Ascending aorta (tissue), 2 donors: ENCODE results near the gene STX1A. TPM values are rescaled to one million over a fixed set of nuclear protein-coding genes. Genes with fewer than 3 reads are reported as not detected.

Source experiments
- DNase-seq, 2 donors: peaks; one replicate each; pipeline ENCODE4 v3.0.0-alpha.2; 2019; ENCODE audit warnings: low spot score in 2 of 2
- H3K27ac ChIP-seq, 2 donors: fragments of 200-600 bp; sonication (generic); one replicate each; pipeline ENCODE4 v1.5.1; 2016 to 2017; ENCODE audit warnings: mild to moderate bottlenecking in 1 of 2
- H3K27me3 ChIP-seq: fragments of 200-600 bp; sonication (generic); one replicate; pipeline ENCODE4 v1.5.1; 2017
- H3K36me3 ChIP-seq, 2 donors: fragments of 200-600 bp; sonication (generic); one replicate each; pipeline ENCODE4 v1.5.1; 2016
- H3K4me1 ChIP-seq, 2 donors: fragments of 200-600 bp; sonication (generic); one replicate each; pipeline ENCODE4 v1.5.1; 2016 to 2017; ENCODE audit warnings: mild to moderate bottlenecking in 1 of 2
- H3K4me3 ChIP-seq, 2 donors: fragments of 200-600 bp; sonication (generic); one replicate each; pipeline ENCODE4 v1.5.1; 2016 to 2017; ENCODE audit warnings: mild to moderate bottlenecking in 1 of 2
- H3K9me3 ChIP-seq, 2 donors: fragments of 200-600 bp; sonication (generic); one replicate each; pipeline ENCODE4 v1.5.1; 2016
- intact Hi-C: fragments of 100-400 bp; cut with DNase I; formaldehyde crosslinking; loops from one replicate; pipeline ENCODE4 v1.15.1; 2023
- total RNA-seq: library from RNA; depleted of rRNA; stranded (reverse); fragments of >200 nt; gene quantifications from one replicate; pipeline ENCODE4 v1.1.0, GENCODE V29; 2016
- TF ChIP-seq, protein P1 (sequence below), 3 experiments: fragments of 200-600 bp in 2 of 3; fragments of 450-650 bp in 1 of 3; sonication (generic) in 2 of 3; IDR thresholded peaks; one replicate each; pipeline ENCODE4 v1.5.1; 2016 to 2019; ENCODE audit warnings: antibody characterized with exemption in 3 of 3, mild to moderate bottlenecking in 1 of 3, moderate library complexity in 1 of 3

STX1A gene
- total RNA-seq, 1 donor from 2014 or later: 13.1 TPM

- intact Hi-C loops: no loop called here
- Histone ChIP-seq H3K4me3 (no peak overlapping the region), H3K27me3 (no peaks in the 10 kb centered on the region), H3K4me1 (peaks cover 0 to 6% of the 10 kb centered on the region in 2 donors), H3K27ac (no peak overlapping the region), H3K9me3 (no peaks in the 10 kb centered on the region), H3K36me3 (peaks cover 42 to 64% of the 10 kb centered on the region in 2 donors)
- DNase-seq: no peak
- TF ChIP-seq, protein P1, sequence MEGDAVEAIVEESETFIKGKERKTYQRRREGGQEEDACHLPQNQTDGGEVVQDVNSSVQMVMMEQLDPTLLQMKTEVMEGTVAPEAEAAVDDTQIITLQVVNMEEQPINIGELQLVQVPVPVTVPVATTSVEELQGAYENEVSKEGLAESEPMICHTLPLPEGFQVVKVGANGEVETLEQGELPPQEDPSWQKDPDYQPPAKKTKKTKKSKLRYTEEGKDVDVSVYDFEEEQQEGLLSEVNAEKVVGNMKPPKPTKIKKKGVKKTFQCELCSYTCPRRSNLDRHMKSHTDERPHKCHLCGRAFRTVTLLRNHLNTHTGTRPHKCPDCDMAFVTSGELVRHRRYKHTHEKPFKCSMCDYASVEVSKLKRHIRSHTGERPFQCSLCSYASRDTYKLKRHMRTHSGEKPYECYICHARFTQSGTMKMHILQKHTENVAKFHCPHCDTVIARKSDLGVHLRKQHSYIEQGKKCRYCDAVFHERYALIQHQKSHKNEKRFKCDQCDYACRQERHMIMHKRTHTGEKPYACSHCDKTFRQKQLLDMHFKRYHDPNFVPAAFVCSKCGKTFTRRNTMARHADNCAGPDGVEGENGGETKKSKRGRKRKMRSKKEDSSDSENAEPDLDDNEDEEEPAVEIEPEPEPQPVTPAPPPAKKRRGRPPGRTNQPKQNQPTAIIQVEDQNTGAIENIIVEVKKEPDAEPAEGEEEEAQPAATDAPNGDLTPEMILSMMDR (IDR thresholded peaks at IDR 0.05): no peak
Observed at GRCh38 chr7:73700581-73701134, 18.8 kb downstream of the STX1A start.

- peaks cover 47 to 70% of the 10 kb centered on the region in 2 donors for H3K36me3 ChIP-seq
Observed at GRCh38 chr7:73700069-73700423, 19.4 kb downstream of the STX1A start.

DNA sequence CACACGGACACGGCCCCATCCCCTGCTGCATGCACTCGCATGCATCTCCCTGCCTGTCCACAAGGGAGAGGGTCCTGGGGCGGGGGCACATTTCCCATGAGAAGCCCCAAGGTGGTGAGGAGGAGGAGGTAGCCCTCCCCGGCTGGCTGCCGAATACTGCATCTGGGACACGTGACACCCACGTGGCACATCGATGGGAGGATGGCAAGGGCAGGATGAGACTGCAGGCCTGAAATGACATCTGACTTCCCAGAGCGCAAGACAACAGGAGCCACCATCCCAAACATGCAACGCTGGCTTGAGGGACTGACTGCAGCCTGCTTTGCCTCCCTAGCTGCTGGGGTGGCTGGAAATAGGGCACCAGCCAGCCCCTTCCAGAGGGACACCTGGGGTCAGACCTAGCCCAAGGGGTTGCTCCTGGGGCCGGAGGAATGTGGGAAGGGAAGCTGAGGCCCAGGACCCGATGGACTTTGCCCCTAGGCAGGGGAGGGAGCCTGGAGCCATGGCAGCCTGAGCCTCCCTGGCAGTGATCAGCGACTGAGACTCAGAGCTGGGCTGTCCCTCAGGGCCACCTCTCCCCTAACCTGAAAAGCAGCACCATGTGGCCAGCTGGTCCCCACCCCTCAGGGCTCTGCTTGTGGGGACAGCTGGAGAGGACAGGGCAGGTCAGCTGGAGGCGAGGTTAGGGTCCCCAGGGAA is 19.9 kb downstream of the STX1A start:
- Histone ChIP-seq H3K36me3 (peaks cover 52 to 76% of the 10 kb centered on the region in 2 donors), H3K27me3 (no peaks in the 10 kb centered on the region), H3K4me3 (no peak overlapping the region), H3K27ac (no peak overlapping the region), H3K4me1 (no peaks in the 10 kb centered on the region), H3K9me3 (no peaks in the 10 kb centered on the region)
- intact Hi-C loops: no loop called here
- TF ChIP-seq, protein P1 (IDR thresholded peaks at IDR 0.05): no peak
- no peak for DNase-seq

More at GRCh38 chr7:73700069-73700423, 19.4 kb downstream of the STX1A start:
- intact Hi-C loops: no loop called here
- H3K9me3 ChIP-seq: no peaks in the 10 kb centered on the region
- H3K27me3 ChIP-seq: no peaks in the 10 kb centered on the region
- H3K4me3 ChIP-seq: no peak overlapping the region
- TF ChIP-seq, protein P1 (IDR thresholded peaks at IDR 0.05): no peak
- H3K4me1 ChIP-seq: peaks cover 0 to under 1% of the 10 kb centered on the region in 2 donors
- no peak overlapping the region for H3K27ac ChIP-seq
- DNase-seq: no peak

GRCh38 chr7:73698410-73698809 is 21.1 kb downstream of the STX1A start:
- TF ChIP-seq, protein P1 (IDR thresholded peaks at IDR 0.05): no peak
- peaks cover 63 to 87% of the 10 kb centered on the region in 2 donors for H3K36me3 ChIP-seq

GRCh38 chr7:73696372-73696771 is 23.1 kb downstream of the STX1A start:
- DNase-seq: no peak
- Histone ChIP-seq H3K27ac (no peak overlapping the region), H3K9me3 (no peaks in the 10 kb centered on the region), H3K36me3 (peaks cover 74 to 98% of the 10 kb centered on the region in 2 donors), H3K4me3 (no peak overlapping the region), H3K27me3 (no peaks in the 10 kb centered on the region), H3K4me1 (no peaks in the 10 kb centered on the region)
- TF ChIP-seq, protein P1 (IDR thresholded peaks at IDR 0.05): no peak
- intact Hi-C loops: no loop called here

More at GRCh38 chr7:73698410-73698809, 21.1 kb downstream of the STX1A start:
- H3K27ac ChIP-seq: no peak overlapping the region
- H3K27me3 ChIP-seq: no peaks in the 10 kb centered on the region
- no peaks in the 10 kb centered on the region for H3K4me1 ChIP-seq
- DNase-seq: no peak
- no peaks in the 10 kb centered on the region for H3K9me3 ChIP-seq
- no peak overlapping the region for H3K4me3 ChIP-seq
- intact Hi-C loops: no loop called here
